IPS-18c (cell line): ENCODE measurements around the gene LRTM1.

Experiments
- H3K4me3 ChIP-seq: 2 replicates; pipeline ENCODE4 v1.7.0; 2013; ENCODE audit warnings: low read depth, mild to moderate bottlenecking, low read length, moderate library complexity; ENCODE audit not compliant: insufficient read depth
- H3K9me3 ChIP-seq: one replicate; pipeline ENCODE4 v1.6.1; 2013; ENCODE audit warnings: mild to moderate bottlenecking, low read length, moderate library complexity; ENCODE audit not compliant: control insufficient read depth, insufficient read depth

Gene LRTM1

DNA sequence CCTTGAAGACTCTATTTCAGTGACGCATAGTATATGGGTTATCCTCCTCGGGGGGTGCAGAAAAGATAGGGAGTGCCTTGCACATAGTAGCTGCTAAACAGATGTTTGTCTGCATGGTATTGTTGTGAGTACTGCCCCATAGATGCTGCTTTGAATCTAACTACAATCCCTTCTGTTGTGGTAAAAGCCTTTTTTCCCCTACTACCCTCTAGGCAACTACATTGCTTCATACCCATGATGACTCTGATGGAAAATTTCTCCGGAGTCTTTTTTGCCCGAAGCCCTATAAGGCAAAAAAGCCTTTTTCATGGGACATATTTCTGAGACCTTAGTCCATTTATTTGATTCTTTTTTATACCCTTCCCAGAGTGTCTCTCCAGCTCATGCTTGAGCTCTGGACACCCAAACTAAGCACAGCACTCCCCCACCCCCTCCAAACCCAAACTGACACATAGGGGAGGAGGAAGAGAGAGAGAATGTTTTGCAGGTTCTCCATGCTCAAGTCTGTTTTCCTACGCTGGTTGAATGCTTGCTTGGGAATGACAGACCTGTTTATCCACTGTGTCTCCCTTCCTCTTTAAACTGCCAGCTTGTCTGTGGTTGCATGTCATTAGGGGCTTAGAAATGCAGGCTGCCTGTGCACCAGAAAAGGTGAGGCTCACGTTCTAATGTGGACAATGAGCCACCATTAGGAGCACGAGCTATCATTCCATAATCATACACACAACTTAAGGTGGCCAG lies 52.9 kb downstream of the LRTM1 start:
- no peak overlapping the region for H3K4me3 ChIP-seq
- no peaks in the 10 kb centered on the region for H3K9me3 ChIP-seq

DNA sequence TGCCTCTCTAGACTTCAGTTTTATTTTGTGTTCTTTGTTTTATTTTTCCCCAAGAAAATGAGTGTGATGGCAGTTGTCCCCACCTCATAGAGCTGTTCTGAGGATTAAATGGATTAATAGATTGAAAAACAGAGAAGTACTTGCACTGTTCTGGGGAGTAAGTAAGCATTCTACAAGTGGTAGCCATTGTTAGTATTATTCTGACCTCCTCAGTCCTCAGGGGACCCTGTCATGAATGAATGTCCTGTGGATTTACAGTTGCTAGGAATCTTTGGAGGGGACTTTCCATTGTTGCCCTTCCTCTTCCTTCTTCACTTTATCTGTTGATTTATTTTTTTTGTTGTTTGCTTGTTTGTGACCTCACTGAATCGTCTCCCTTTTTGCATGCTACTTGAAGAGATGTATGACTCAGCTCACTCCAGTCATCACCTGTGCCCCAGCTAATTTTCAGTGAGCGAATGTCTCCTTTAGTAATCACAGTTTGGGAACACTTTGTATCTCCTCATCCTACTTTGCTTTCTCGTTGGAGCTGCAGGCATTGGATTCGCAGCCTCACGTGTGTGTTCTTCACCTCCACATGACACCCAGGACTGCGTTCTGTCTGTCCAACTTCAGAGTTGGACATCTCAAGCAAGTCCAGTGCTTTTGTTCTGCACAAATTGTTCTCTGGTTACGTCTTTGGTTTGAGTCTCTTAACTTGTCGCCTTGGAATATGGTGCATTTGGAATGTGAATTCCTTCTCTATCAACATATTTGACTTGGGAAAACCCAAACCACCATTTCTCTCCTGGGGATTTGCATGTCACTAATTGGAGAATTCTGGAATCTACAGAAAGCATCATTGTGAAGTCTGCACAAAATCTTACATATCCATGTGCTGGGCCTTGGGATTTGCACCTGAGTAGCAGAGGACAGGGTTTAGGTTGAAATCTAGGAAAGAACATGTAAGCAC lies 54.5 kb downstream of the LRTM1 start:
- Histone ChIP-seq H3K9me3 (no peaks in the 10 kb centered on the region), H3K4me3 (no peak overlapping the region)

DNA sequence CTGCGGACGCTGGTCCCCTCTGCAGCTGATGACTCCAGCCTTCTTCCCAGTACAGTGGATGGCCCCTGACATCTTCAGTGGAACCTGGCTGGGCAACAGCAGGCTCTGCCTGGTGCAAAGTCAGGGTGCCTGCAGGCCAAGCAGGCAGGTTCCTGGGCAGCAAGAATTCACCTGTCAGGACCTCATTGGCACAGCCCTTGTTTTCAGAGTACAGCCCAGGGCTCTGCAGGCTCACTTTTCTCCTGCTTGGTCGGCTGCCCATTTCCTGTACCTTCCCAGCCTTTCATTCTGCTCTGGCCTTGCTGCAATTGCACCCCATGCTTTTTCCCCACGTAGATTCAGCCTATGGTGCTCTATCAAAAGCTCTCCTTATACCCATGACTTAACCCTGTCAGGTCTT lies 56.0 kb downstream of the LRTM1 start:
- no peak overlapping the region for H3K4me3 ChIP-seq
- H3K9me3 ChIP-seq = peaks cover 2% of the 10 kb centered on the region

DNA sequence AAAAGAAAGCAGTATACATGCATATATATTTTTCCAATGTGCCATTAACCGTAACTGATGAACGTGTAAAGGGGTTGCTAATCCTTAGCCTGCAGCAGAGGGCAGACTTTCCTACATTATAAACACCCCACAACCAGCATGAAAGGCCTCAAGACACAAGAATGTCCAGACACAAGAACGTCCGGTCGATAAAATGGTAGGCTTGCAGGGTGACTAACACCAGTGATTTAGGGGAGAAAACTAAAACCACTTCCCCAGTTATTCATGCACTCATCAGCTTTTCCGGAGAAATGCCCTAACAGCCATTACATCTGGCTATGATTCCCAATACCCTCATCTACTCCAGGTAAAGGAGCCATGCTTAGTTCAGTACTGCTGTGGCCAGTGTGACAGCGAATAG lies 57.4 kb downstream of the LRTM1 start:
- no peak overlapping the region for H3K4me3 ChIP-seq
- H3K9me3 ChIP-seq = peaks cover 2% of the 10 kb centered on the region
